Vagina (tissue), 2 donors: ENCODE results near the gene ARAP1.

Experiments
- POLR2A ChIP-seq, 2 donors: fragments of 450-650 bp; IDR thresholded peaks; one replicate each; pipeline ENCODE4 v1.6.1; 2017; ENCODE audit warnings: antibody characterized with exemption in 2 of 2, mild to moderate bottlenecking in 2 of 2, moderate library complexity in 2 of 2
- POLR2AphosphoS5 ChIP-seq, 2 donors: sonication (generic); formaldehyde crosslinking; IDR thresholded peaks; one replicate each; pipeline ENCODE4 v1.9.0; 2017; ENCODE audit warnings: antibody characterized with exemption in 2 of 2, mild to moderate bottlenecking in 2 of 2, low read depth in 1 of 2; ENCODE audit not compliant: insufficient read depth in 1 of 2
- TF ChIP-seq, protein P1 (sequence below), 3 experiments: fragments of 450-650 bp in 2 of 3; fragments of 200-600 bp in 1 of 3; sonication (generic) in 1 of 3; IDR thresholded peaks; one replicate each; pipeline ENCODE4 v1.5.1; 2017 to 2019; ENCODE audit warnings: antibody characterized with exemption in 3 of 3, mild to moderate bottlenecking in 2 of 3, moderate library complexity in 2 of 3

DNA sequence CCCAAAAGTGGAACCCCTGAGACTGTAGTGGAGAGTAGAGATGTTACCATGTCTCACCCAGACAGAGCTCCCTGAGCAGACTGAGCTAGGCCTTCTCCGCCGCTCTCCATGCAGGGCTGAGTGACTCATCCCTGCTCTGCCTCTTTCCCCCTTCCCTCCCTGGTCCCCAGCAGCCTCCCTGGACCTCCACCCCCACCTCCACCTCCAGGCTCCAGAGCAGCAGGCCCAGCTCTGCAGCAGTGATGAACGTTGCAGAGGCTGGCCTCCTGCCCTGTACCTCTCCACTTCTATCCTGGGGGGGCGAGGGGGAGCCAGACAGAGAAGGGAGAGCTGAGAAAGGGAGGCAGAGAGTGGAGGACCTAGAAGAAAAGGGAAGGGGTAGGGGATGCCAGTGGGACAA lies 19.3 kb upstream of the ARAP1 start:
- TF ChIP-seq, protein P1, sequence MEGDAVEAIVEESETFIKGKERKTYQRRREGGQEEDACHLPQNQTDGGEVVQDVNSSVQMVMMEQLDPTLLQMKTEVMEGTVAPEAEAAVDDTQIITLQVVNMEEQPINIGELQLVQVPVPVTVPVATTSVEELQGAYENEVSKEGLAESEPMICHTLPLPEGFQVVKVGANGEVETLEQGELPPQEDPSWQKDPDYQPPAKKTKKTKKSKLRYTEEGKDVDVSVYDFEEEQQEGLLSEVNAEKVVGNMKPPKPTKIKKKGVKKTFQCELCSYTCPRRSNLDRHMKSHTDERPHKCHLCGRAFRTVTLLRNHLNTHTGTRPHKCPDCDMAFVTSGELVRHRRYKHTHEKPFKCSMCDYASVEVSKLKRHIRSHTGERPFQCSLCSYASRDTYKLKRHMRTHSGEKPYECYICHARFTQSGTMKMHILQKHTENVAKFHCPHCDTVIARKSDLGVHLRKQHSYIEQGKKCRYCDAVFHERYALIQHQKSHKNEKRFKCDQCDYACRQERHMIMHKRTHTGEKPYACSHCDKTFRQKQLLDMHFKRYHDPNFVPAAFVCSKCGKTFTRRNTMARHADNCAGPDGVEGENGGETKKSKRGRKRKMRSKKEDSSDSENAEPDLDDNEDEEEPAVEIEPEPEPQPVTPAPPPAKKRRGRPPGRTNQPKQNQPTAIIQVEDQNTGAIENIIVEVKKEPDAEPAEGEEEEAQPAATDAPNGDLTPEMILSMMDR (IDR thresholded peaks at IDR 0.05), result no peak
- no peak for TF ChIP-seq POLR2AphosphoS5 (IDR thresholded peaks at IDR 0.05; ENCODE audit: insufficient read depth in 1 of 2, low read depth in 1 of 2)
- TF ChIP-seq POLR2A (IDR thresholded peaks at IDR 0.05), result no peak
